ENCODE results near the gene AMOT. TPM values are rescaled to one million over a fixed set of nuclear protein-coding genes. Genes with fewer than 3 reads are reported as not detected.

Gene AMOT
- total RNA-seq, 1 donor from 2014 or later, result 88.3 TPM

DNA sequence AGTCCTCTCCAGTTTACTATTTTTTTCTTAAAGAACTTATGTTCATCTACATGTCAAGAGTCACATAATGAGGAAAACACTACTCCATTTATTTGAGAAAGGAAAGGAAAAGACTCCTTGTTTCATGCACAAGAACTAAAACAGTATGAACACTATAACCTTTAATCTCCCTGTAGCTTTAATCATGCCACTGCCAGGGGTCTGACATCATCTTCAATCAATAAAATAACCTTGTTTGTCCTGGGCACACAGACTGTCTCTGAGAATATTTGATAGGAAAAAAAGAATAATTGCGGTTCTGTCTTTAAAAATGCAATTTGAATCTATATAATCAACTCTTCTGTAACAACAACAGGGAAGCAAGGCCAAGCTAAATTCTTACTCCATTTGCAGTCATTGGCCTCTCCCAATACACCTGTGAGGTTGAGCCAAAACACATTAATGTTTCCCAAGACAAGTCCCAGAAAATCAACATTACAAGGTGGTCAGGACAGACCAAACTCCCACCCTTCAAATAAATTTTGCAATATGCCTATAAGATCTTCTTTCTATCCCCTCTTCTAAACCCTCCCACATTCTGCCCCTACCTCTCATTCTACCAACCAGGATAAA, 13.2 kb downstream of the AMOT start:
- H3K36me3 Mint-ChIP-seq (ENCODE audit: unreplicated experiment), result no peaks in the 10 kb centered on the region
- TF ChIP-seq, protein P1, sequence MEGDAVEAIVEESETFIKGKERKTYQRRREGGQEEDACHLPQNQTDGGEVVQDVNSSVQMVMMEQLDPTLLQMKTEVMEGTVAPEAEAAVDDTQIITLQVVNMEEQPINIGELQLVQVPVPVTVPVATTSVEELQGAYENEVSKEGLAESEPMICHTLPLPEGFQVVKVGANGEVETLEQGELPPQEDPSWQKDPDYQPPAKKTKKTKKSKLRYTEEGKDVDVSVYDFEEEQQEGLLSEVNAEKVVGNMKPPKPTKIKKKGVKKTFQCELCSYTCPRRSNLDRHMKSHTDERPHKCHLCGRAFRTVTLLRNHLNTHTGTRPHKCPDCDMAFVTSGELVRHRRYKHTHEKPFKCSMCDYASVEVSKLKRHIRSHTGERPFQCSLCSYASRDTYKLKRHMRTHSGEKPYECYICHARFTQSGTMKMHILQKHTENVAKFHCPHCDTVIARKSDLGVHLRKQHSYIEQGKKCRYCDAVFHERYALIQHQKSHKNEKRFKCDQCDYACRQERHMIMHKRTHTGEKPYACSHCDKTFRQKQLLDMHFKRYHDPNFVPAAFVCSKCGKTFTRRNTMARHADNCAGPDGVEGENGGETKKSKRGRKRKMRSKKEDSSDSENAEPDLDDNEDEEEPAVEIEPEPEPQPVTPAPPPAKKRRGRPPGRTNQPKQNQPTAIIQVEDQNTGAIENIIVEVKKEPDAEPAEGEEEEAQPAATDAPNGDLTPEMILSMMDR (IDR thresholded peaks at IDR 0.05; ENCODE audit: partially characterized antibody, unreplicated experiment), result no peak
- H3K27ac Mint-ChIP-seq (ENCODE audit: unreplicated experiment), result no peak overlapping the region
- H3K27me3 Mint-ChIP-seq (ENCODE audit: unreplicated experiment), result peaks cover 1% of the 10 kb centered on the region
- no peak overlapping the region for H3K4me3 Mint-ChIP-seq (ENCODE audit: unreplicated experiment)
- no peak for DNase-seq
- H3K9me3 Mint-ChIP-seq (ENCODE audit: unreplicated experiment), result no peaks in the 10 kb centered on the region
- H3K4me1 Mint-ChIP-seq (ENCODE audit: low read depth, unreplicated experiment), result peaks cover 9% of the 10 kb centered on the region

DNA sequence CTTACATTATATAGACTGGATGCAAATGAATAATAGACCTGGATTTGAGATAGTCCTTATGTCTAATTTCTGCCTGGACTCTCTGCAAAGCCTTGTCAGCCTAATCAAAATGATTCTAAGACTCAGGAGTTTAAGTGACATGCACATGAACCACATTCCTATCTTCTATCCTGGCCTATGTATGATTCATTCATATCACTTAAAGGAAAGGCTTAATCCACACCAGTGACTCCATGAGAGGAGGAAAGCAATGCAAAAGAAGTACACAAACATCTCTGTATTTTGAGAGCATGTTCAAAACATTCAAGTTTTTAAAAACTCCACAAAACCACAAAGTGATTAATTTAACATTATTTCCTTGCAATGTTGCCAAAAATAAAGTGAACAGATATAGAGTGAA, 14.6 kb downstream of the AMOT start:
- H3K27me3 Mint-ChIP-seq (ENCODE audit: unreplicated experiment), result peaks cover 1% of the 10 kb centered on the region
- H3K4me3 Mint-ChIP-seq (ENCODE audit: unreplicated experiment), result no peak overlapping the region
- TF ChIP-seq, protein P1 (IDR thresholded peaks at IDR 0.05; ENCODE audit: partially characterized antibody, unreplicated experiment), result no peak
- H3K4me1 Mint-ChIP-seq (ENCODE audit: low read depth, unreplicated experiment), result peaks cover 5% of the 10 kb centered on the region
- H3K27ac Mint-ChIP-seq (ENCODE audit: unreplicated experiment), result no peak overlapping the region
- no peaks in the 10 kb centered on the region for H3K9me3 Mint-ChIP-seq (ENCODE audit: unreplicated experiment)
- DNase-seq, result no peak
- no peaks in the 10 kb centered on the region for H3K36me3 Mint-ChIP-seq (ENCODE audit: unreplicated experiment)

- Mint-ChIP-seq H3K9me3 (ENCODE audit: unreplicated experiment) (no peaks in the 10 kb centered on the region), H3K36me3 (ENCODE audit: unreplicated experiment) (no peaks in the 10 kb centered on the region), H3K4me3 (ENCODE audit: unreplicated experiment) (no peak overlapping the region), H3K27me3 (ENCODE audit: unreplicated experiment) (peaks cover 8% of the 10 kb centered on the region), H3K27ac (ENCODE audit: unreplicated experiment) (no peak overlapping the region), H3K4me1 (ENCODE audit: low read depth, unreplicated experiment) (peaks cover 19% of the 10 kb centered on the region)
- TF ChIP-seq, protein P1 (IDR thresholded peaks at IDR 0.05; ENCODE audit: partially characterized antibody, unreplicated experiment), result no peak
- no peak for DNase-seq
Measured at GRCh38 chrX:112822892-112823291, 17.7 kb downstream of the AMOT start.

- H3K27me3 Mint-ChIP-seq (ENCODE audit: unreplicated experiment), result peaks cover 9% of the 10 kb centered on the region
- peak overlapping the region; percentile 38 for H3K27ac Mint-ChIP-seq (ENCODE audit: unreplicated experiment)
- peak overlapping the region; percentile 34 for H3K4me3 Mint-ChIP-seq (ENCODE audit: unreplicated experiment)
- H3K36me3 Mint-ChIP-seq (ENCODE audit: unreplicated experiment), result no peaks in the 10 kb centered on the region
- DNase-seq, result no peak
- H3K9me3 Mint-ChIP-seq (ENCODE audit: unreplicated experiment), result no peaks in the 10 kb centered on the region
- H3K4me1 Mint-ChIP-seq (ENCODE audit: low read depth, unreplicated experiment), result peaks cover 31% of the 10 kb centered on the region
- TF ChIP-seq, protein P1 (IDR thresholded peaks at IDR 0.05; ENCODE audit: partially characterized antibody, unreplicated experiment), result no peak
Measured at GRCh38 chrX:112820364-112821268, 20.0 kb downstream of the AMOT start.

DNA sequence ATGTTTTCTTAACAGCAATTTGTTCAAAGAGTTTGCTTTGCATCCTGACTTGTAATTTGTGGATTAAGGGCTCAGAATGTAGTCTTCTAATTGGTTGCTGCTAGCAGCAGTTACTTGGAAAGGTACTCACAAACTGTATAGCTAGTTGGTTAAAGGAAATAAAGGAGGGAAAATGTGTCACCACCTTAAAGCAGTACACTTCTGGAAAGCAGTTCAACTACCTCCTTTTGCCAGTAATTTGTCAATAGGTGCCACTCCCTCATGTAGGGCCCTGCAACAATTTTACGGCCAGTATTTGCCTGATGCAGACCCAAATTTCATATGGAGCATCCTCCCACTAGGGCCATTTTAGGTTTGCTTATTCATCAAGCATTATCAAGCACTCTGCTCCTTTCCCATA, 20.8 kb downstream of the AMOT start:
- H3K36me3 Mint-ChIP-seq (ENCODE audit: unreplicated experiment), result no peaks in the 10 kb centered on the region
- TF ChIP-seq, protein P1 (IDR thresholded peaks at IDR 0.05; ENCODE audit: partially characterized antibody, unreplicated experiment), result no peak
- no peak overlapping the region for H3K27ac Mint-ChIP-seq (ENCODE audit: unreplicated experiment)
- no peak for DNase-seq
- peaks cover 35% of the 10 kb centered on the region for H3K4me1 Mint-ChIP-seq (ENCODE audit: low read depth, unreplicated experiment)
- H3K9me3 Mint-ChIP-seq (ENCODE audit: unreplicated experiment), result no peaks in the 10 kb centered on the region
- no peak overlapping the region for H3K4me3 Mint-ChIP-seq (ENCODE audit: unreplicated experiment)
- peaks cover 9% of the 10 kb centered on the region for H3K27me3 Mint-ChIP-seq (ENCODE audit: unreplicated experiment)

Measured in glutamatergic neuron (in vitro differentiated cells).